A172 (cell line): ENCODE data around the gene CDCA5. TPM values are rescaled to one million over a fixed set of nuclear protein-coding genes. Genes with fewer than 3 reads are reported as not detected.
A peak's percentile ranks its signal among the peaks of the same experiment; 100 is the strongest.

ENCODE experiments used
- DNase-seq: peaks from one replicate; pipeline ENCODE4 v3.0.0-alpha.2; 2015; ENCODE audit warnings: low spot score
- total RNA-seq: library from RNA; depleted of rRNA; stranded (reverse); fragments of >200 nt; shearing (Covaris generic); gene quantifications from 2 replicates; pipeline ENCODE4 v1.2.3, GENCODE V29; 2014

Gene CDCA5
- total RNA-seq, 1 experiment from 2014 or later: 49.5 TPM

DNA sequence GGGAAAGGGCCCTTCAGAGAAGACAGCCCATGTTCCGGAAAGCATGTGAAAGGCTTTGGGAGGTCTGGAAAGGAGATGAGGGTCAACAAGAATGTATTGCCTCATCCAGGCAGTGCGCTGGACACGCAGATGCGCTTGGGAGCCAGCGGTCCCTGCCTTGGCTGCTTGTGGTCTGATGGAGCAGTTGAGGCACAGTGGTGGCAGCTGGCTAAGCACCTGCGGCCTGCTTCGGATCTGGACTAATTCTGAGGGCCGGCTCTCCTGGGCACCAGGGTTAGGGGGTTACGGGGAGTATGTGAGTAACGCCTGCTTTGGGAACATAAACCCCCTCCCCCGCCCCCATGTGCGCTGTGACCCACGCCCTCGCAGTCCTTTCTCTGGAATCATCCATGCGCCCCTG, 23.2 kb upstream of the CDCA5 start:
- no peak for DNase-seq

DNA sequence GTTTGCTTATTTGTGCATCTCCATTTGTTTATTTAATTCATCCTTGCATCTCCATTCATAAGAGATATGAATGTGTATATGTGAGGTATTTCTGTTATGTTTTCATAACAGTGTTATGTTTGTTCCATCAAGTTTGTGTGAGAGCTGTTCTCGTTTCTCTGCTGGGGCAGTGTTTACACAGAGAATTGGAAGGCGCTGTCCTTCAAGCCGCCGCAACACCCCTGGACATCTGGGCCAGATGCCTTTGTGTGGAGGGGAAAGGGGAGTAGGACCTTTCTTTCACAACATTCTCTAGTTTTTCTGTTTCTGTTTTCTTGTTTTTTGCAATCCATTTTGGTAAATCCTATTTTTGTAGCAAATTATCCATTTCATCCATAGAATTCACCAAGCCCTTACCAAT, 20.8 kb upstream of the CDCA5 start:
- no peak for DNase-seq

DNA sequence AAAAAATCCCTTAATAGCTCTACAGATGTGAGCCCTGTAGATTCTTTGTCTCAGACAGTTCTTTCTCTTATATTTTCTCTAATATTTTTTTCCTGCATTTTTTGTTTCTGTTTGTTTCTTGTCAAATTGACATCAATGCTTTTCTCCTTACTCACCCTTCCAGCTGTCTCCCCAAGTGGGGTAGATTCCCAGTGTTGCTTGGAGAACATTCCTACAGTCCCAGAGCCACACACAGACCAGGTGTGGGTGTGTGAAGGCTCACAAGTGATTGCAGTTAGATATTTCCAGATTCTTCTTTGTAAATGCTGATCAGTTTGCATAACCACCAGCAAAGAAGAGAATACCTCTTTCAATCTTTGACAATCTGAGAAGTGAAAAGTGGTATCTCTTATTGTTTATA, 19.6 kb upstream of the CDCA5 start:
- DNase-seq: no peak

DNA sequence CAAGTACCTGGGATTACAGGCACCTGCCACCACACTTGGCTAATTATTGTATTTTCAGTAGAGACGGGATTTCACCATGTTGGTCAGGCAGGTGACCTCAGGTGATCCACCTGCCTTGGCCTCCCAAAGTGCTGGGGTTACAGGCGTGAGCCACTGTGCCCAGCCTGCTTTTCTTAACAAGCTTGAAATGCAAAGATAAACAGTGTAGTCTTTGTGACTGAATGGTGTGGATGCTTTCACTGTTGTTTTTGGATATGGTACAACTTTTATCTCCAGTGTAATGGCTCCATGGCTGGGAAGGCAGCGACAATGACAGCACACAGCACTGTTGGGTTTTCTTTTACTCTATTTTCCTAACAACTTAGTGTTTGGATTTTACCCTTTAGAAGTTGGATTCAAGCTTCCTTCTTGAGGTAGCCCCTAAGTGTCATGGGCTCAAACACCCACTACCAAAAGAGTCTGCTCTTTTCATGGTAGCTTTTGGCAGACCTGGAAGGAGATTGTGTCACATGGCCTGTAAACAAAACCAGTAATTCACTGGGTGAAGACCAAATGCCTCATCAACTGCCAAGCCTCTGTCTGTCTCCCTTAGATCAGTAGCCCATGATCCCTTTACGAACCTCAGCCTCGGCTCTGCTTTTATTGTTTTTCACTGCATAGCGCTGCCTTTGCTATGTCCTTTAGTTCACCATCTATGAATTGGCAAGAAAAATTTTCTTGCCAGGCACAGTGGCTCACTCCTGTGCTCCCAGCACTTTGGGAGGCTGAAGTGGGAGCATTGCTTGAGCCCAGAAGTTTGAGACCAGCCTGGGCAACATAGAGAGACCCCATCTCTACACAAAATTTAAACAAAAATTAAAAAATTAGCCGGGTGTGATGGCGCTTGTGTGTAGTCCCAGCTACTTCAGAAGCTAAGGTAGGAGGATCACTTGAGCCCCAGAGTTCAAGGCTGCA, 18.6 kb upstream of the CDCA5 start:
- DNase-seq: peak; percentile 27

DNA sequence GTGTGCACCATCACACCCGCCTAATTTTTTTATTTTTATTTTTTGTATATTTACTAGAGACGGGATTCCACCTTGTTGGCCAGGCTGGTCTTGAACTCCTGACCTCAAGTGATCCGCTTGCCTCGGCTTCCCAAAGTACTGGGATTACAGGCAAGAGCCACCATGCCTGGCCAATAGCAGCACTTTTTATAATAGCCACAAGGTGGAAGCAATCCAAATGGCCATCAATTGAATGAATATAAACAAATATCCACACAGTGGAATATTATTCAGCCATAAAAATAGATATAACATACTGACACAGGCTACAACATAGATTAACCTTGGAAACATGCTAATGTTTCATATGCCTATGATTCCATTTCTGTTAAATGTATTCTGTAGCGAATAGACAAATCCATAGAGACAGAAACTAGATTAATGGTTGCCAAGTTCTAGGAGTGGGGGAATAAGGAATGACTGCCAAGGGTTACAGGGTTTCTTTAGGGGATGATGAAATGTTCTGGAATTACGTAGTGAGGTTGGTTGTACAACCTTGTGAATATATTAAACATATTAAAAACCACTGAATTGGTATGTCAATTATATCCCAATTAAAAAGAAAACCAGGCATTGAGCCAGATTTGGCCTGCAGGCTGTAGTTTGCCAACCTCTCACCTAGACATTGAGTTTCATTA, 17.0 kb upstream of the CDCA5 start:
- DNase-seq: no peak

DNA sequence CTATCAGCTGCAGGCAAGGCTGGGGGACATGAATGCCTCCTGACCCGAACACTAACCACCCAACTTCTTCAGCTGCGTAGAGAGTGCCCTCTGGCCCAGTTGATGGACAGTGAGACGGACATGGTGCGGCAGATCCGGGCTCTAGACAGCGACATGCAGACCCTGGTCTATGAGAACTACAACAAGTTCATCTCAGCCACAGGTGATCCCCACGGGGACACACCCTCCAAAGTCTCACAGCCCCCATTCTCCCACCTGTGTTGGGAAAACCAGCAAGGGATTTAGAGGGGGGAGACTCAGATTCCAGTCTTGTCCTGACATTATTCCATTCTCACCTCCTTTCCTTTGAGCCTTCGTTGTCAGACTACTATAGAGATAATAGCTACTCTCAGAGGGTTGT, 13.1 kb upstream of the CDCA5 start:
- no peak for DNase-seq

DNA sequence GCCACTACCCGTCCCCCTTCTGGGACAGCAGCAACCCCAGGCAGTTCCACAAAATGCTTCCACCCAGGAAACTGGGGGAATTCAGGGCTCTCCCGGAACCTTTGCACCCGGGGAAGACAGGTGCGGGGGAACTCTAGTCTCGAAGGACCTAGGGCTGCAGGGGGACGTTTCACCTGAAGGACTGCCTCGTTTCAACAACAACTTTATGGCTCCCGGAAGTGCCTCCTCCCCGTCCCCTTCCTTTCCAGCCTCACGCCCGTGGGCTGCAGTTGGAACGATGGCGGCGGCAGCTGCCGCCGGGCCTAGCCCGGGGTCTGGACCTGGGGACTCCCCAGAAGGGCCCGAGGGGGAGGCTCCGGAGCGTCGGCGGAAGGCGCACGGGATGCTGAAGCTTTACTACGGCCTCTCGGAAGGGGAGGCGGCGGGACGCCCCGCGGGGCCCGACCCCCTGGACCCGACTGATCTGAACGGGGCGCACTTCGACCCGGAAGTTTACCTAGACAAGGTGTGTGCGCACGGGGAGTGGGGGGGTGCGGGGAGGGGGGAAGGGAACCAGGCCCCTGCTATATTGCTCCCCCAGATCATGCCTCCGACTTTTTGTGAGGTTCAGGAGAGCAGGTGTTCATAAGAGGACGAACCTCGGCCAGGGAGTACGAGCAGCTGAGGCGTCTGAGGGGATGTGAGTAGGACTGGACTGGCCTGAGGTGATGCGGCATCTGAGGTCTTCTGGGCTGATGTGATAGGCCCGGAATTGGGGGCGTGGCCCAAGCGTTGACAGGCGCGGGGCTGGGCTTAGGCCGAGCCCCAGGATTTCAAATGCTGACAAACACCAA, 12.3 kb upstream of the CDCA5 start, which contains the start of gene VPS51:
Gene VPS51, plus strand, starts transcription at position 241 of the 833 bp plus-strand sequence. Its CDS starts 37 bp downstream, at position 278.
- DNase-seq: peak; percentile 82

DNA sequence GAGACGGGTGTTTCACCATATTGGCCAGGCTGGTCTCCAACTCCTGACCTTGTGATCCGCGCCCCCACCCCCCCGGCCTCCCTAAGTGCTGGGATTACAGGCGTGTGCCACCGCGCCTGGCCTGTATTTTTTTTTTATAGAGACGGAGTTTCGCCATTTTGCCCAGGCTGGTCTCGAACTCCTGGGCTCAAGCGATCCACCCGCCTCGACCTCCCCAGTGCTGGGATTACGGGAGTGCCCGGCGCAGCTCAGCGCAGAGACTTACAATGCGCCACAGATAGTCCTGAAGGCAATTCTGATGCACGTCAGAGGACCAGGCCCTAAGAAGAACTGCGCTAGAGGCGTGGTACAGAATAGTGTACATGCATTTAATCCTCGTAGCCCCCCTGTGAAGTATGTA, 11.6 kb upstream of the CDCA5 start:
- no peak for DNase-seq

DNA sequence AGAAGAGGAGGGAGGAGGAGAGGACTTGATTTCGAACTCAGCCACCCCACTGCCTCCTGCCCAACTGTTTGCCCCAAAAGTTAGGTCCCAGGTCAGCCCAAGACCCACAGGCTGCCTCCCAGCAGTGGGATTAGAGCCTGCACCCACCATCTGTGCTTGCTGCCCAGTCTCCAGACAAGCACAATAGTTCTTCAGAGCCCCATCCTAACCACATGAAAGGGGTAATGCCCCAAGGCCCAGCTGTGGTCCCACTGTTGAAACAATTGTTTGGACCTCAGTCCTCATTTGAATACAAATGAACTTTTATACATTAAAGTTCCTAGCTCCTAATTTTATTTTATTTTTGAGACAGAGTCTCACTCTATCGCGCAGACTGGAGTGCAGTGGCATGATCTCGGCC, 6.8 kb upstream of the CDCA5 start:
- DNase-seq: no peak

DNA sequence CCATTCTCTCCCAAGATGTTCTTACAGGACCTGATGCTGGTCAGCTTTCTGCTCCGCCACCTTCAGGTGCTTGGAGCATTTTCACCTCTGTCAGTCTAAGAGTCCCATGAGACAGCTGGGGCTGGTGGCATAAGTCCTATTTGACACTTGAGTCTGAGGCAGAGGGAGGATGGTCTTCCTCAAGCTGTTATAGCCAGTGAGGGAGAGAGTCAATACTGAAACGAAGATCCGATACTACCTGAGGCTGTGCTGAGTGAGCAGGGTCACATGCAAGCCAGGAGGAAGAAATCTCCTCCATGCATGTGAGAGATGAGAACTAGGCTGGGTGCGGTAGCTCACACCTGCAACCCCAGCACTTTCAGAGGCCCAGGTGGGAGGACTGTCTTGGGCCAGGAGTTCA, 5.8 kb upstream of the CDCA5 start:
- DNase-seq: no peak

DNA sequence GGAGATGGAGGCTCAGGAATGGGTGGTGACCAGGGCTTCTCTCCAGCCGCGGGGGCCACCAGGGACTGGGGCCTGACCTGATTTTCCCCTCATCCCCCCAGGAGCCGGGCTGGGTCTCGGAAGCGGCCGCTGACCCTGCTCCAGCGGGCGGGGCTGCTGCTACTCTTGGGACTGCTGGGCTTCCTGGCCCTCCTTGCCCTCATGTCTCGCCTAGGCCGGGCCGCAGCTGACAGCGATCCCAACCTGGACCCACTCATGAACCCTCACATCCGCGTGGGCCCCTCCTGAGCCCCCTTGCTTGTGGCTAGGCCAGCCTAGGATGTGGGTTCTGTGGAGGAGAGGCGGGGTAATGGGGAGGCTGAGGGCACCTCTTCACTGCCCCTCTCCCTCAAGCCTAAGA, 4.0 kb upstream of the CDCA5 start:
- DNase-seq: no peak

DNA sequence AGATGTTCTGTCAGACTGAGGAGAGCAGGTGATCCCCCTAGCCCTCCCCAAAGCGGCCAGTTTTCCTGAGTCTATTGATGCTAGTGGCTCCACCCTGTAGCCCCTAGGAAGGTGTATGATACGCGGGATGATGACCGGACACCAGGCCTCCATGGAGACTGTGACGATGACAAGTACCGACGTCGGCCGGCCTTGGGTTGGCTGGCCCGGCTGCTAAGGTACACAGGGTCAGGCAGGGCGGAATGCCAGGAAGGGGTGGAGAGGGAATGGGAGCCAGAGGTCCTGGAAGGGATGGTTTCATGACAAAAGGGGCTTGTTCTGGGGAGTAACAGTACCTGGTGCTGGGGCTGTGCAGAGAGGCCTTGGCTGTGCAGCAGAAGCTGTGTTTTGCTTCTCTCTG, 3.4 kb upstream of the CDCA5 start:
- DNase-seq: no peak

DNA sequence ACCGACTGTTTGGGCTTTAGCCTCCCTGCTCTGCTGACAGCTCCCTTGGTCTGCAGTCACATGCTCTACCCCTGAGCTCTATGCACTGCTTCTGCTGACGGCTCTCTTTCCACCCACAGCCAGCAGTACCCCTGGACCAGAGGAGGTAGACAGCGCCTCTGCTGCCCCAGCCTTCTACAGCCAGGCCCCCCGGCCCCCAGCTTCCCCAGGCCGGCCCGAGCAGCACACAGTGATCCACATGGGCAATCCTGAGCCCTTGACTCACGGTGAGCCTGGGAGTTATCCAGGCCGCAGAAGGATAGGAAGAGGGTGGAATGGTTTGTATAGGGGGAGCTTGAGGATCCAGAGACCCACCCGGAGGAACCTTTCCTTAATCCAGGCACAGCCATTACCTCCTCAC, 3.0 kb upstream of the CDCA5 start:
- no peak for DNase-seq

DNA sequence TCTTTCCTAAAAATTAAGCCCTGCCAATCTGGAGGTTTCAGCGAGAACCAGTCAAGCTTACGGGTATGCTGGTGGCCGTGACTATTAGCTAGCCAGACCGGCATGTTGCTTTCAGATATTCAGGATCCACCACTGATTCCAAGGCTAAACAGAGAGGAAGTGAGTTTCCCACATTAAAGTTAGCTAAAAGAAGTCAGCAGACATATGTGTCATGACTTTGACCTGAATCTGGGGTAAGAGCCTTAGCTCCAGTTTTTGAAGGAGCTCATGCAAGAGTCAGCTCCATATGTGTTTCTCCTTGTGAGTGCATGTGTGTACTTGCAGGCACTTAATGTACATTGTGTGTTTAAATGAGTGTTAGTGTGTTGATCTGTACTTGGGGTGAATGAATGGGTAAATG, 1.6 kb upstream of the CDCA5 start:
- no peak for DNase-seq

DNA sequence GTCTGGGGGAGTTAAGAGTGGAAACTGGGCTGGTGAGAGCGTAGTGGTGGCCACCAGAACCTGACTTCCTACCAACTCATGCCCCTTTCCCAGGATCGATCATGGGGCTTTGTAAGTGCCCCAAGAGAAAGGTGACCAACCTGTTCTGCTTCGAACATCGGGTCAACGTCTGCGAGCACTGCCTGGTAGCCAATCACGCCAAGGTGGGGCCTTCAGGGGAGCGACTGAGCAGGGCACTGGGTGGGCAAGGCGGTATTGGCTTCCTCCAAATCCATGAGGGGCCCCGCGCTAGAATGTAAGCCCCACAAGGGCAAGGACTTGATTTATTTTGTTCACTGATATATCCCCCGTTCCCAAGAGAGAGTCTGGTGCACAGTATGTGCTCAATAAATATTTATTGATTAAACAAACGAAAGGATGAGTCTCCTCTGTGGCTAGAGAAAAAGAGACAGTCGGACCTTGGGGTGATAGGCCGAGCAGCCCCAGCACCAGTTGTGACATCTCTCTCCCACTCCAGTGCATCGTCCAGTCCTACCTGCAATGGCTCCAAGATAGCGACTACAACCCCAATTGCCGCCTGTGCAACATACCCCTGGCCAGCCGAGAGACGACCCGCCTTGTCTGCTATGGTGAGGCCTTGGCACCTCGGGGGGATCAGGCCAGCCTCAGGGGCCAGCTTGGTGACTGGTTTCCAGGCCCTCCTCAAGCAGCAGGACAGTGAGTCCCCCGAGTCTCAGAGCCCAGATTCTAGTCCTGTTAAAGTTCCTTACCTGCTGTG, 947 bp upstream of the CDCA5 start:
- DNase-seq: no peak

DNA sequence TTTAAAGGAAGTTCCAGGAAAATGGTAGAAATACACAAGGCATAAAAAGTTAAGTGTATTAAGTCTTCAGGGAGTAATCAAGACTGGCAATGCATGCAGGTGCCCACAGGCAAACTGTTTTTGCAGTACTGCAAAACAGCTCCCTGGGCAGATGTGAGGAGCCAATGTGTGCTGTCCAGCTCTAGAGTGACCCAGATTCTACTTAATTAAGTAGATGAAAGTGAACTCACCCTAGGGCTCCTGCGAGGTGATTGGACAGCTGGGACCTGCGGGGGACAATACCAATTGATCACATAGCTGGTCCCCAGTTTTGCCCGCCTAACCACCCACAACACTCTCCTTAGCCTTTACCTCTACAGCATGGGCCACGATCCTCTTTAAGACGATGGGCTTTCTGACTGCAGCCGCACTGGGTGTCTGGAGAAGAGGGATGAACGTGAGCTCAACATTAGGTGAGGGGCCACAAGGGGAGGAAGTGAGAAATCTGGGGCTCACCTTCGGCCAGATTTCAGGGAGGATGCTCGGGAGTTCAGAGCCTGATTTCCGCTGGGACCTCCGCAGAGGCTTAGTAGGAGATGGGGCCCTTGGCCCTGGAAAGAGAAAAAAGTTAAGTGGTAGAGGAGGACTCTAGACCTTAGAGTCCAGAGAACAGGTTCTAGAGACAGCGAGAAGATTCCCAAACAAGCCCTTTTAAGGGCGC, 556 bp downstream of the CDCA5 start:
- DNase-seq: no peak

DNA sequence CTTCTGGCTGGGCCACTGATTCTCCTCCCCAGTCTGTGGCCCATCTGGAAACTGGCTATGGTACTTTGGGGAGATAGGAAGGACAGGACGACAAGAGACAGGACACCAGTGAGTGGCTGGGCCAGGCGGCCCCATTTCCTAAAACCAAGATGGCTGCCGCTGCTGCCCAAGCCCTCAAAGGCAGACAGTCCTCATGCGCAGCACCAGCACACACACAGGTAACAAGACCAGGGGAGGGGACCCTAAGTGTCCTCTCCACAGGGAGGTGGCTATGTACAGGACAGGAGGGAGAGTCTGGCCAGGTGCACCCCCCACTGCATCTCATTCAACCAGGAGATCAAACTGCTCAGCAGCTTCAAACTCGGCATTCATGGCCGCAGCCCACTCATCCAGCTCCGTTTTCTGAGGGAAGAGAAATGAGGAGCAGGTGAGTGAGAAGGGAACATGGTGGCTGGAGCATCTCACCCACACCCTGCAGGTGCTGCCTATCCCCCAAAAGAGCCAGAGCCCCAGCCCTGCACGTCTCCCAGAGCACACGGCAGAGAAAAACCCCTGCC, 5.0 kb downstream of the CDCA5 start:
- no peak for DNase-seq

DNA sequence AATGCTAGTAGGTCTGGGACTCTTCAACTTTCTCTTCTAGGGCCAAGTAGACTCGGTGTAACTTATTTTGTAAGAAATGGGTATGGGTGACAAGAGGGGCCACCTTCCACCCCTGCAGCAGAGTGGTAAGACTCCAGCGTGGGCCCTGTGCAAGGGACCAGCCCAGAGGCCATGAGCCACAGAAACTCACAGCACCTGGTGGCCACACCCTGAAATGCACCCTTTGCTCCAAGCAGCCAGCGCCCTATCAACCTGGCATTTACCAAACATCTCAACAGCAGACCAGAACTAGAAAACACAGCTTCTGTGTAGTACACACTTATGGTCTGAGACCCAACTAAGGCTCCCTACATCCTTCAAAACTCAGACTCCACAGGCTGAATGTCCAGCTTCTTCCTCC, 5.7 kb downstream of the CDCA5 start:
- DNase-seq: peak; percentile 29

DNA sequence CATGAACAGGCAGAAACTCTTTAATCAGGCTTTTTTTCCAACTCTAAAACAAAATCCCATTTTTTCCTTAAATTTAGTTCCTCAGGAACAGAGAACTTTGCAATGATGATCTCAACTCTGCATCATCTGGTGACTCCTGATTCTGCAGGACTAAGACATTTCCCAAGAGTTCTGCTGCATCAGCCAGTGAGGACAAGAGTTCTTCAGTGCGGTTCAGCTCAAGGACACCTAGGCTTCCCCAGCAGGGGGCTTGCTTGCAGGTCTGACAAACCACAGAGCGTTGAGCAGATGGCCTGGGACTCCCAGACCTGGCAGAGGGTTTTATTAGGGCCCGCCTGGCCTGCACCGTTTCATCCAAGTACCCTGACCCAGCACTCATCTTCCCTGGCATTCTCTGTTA, 6.4 kb downstream of the CDCA5 start:
- no peak for DNase-seq

DNA sequence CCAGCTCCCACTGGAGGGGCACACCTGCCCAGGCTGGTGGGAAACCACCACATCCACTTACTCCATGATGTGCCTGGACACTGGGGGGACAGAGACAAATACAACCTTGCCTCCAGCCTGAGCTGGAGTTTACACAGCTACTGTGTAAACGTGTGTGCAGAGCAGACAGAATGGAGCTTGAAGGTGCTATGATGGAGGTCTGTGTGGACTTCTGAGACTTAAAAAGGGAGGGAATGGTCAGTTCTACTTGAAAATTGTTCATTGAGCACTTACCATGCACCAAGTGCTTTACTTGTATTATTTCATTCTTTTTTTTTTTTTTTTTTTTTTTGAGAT, 11.2 kb downstream of the CDCA5 start:
- no peak for DNase-seq
